NCI-H146 (cell line): ENCODE results near the gene SCAF4.

ENCODE experiments used
- DNase-seq: peaks from one replicate; lab custom pipeline; 2025; lab: John Stamatoyannopoulos, UW

Gene SCAF4

GRCh38 chr21:31713973-31714740 lies 17.8 kb downstream of the SCAF4 start:
- no peak for DNase-seq

- no peak for DNase-seq
Observed at GRCh38 chr21:31713115-31713514, 18.8 kb downstream of the SCAF4 start.

GRCh38 chr21:31711745-31712285 lies 20.1 kb downstream of the SCAF4 start:
- DNase-seq: no peak

- DNase-seq: no peak
Observed at GRCh38 chr21:31711326-31711725, 20.6 kb downstream of the SCAF4 start.

GRCh38 chr21:31710586-31710985 lies 21.3 kb downstream of the SCAF4 start:
- no peak for DNase-seq

GRCh38 chr21:31708541-31708940 lies 23.4 kb downstream of the SCAF4 start:
- DNase-seq: no peak

GRCh38 chr21:31707499-31707898 lies 24.4 kb downstream of the SCAF4 start:
- no peak for DNase-seq

- no peak for DNase-seq
Observed at GRCh38 chr21:31706562-31706961, 25.4 kb downstream of the SCAF4 start.

GRCh38 chr21:31700040-31700439 lies 31.9 kb downstream of the SCAF4 start:
- no peak for DNase-seq

- DNase-seq: no peak
Observed at GRCh38 chr21:31698461-31698860, 33.5 kb downstream of the SCAF4 start.

GRCh38 chr21:31696424-31696823 lies 35.5 kb downstream of the SCAF4 start:
- DNase-seq: no peak

- no peak for DNase-seq
Observed at GRCh38 chr21:31693222-31693621, 38.7 kb downstream of the SCAF4 start.

- no peak for DNase-seq
Observed at GRCh38 chr21:31688603-31689368, 43.1 kb downstream of the SCAF4 start.

GRCh38 chr21:31687108-31687507 lies 44.8 kb downstream of the SCAF4 start:
- DNase-seq: no peak

- DNase-seq: no peak
Observed at GRCh38 chr21:31686272-31686915, 45.5 kb downstream of the SCAF4 start.

- DNase-seq: no peak
Observed at GRCh38 chr21:31684918-31685317, 47.0 kb downstream of the SCAF4 start.

- DNase-seq: no peak
Observed at GRCh38 chr21:31683029-31683428, 48.9 kb downstream of the SCAF4 start.

- no peak for DNase-seq
Observed at GRCh38 chr21:31682620-31683019, 49.3 kb downstream of the SCAF4 start.

- DNase-seq: no peak
Observed at GRCh38 chr21:31678478-31678877, 53.4 kb downstream of the SCAF4 start.

- no peak for DNase-seq
Observed at GRCh38 chr21:31677047-31677446, 54.9 kb downstream of the SCAF4 start.

- no peak for DNase-seq
Observed at GRCh38 chr21:31675960-31676359, 56.0 kb downstream of the SCAF4 start.

- no peak for DNase-seq
Observed at GRCh38 chr21:31675318-31675717, 56.6 kb downstream of the SCAF4 start.
